Skeletal muscle tissue (tissue), 4 donors: ENCODE measurements around the gene HNF1B. TPM values are rescaled to one million over a fixed set of nuclear protein-coding genes. Genes with fewer than 3 reads are reported as not detected.

Experiments used
- H3K27ac ChIP-seq: one replicate; pipeline ENCODE4 v1.7.0; 2013; ENCODE audit warnings: mild to moderate bottlenecking, low read depth, low read length, inconsistent platforms
- H3K27me3 ChIP-seq, 3 donors: one replicate each; pipeline ENCODE4 v1.7.0; 2013; ENCODE audit warnings: low read length in 3 of 3; ENCODE audit not compliant: control insufficient read depth in 3 of 3, insufficient read depth in 3 of 3
- H3K36me3 ChIP-seq, 3 donors: one replicate each; pipeline ENCODE4 v1.7.0; 2013; ENCODE audit warnings: low read length in 3 of 3; ENCODE audit not compliant: control insufficient read depth in 3 of 3, insufficient read depth in 3 of 3
- H3K4me1 ChIP-seq, 3 donors: one replicate each; pipeline ENCODE4 v1.7.0; 2013; ENCODE audit warnings: low read length in 3 of 3, mild to moderate bottlenecking in 3 of 3; ENCODE audit not compliant: control insufficient read depth in 3 of 3, insufficient read depth in 3 of 3
- H3K4me3 ChIP-seq, 3 donors: one replicate each; pipeline ENCODE4 v1.7.0; 2013; ENCODE audit warnings: low read length in 3 of 3
- H3K9ac ChIP-seq, 3 donors: one replicate each; pipeline ENCODE4 v1.7.0; 2013; ENCODE audit warnings: low read length in 3 of 3, mild to moderate bottlenecking in 3 of 3, moderate library complexity in 2 of 3, low read depth in 1 of 3
- H3K9me3 ChIP-seq, 3 donors: one replicate each; pipeline ENCODE4 v1.7.0; 2013; ENCODE audit warnings: low read length in 3 of 3; ENCODE audit not compliant: control insufficient read depth in 3 of 3
- total RNA-seq: library from RNA; depleted of rRNA; stranded (reverse); fragments of >200 nt; gene quantifications from one replicate; pipeline ENCODE4 v1.2.3, GENCODE V29; 2014
- donor health status: Osteomylitis.

Gene HNF1B
- total RNA-seq, 1 donor from 2014 or later = not detected

DNA sequence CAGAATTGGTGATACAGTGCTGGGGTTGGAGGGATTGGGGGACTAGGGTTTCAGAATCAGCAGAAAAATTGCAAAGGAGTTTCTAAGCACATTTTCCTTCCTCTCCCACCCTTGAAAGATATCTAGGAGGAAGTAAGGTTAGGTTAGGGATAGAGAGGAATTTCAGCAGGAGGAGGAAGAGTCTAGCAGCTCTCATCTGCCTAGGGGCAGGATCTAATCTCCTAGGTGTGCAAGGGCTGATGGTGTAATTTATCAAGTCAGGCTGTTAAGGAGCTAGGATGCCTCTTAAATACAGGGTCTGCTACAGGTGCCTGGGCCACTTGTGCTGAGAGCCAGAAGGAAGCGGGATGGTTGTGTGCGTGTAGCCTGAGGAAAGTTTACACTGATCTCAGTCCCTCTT, 1.8 kb upstream of the HNF1B start:
- Histone ChIP-seq H3K27me3 (peaks cover 65 to 71% (median 69%) of the 10 kb centered on the region in 3 donors), H3K9me3 (no peaks in the 10 kb centered on the region), H3K9ac (no peak overlapping the region), H3K36me3 (no peaks in the 10 kb centered on the region), H3K4me3 (no peak overlapping the region), H3K27ac (no peak overlapping the region), H3K4me1 (peaks cover 18 to 24% (median 23%) of the 10 kb centered on the region in 3 donors)

DNA sequence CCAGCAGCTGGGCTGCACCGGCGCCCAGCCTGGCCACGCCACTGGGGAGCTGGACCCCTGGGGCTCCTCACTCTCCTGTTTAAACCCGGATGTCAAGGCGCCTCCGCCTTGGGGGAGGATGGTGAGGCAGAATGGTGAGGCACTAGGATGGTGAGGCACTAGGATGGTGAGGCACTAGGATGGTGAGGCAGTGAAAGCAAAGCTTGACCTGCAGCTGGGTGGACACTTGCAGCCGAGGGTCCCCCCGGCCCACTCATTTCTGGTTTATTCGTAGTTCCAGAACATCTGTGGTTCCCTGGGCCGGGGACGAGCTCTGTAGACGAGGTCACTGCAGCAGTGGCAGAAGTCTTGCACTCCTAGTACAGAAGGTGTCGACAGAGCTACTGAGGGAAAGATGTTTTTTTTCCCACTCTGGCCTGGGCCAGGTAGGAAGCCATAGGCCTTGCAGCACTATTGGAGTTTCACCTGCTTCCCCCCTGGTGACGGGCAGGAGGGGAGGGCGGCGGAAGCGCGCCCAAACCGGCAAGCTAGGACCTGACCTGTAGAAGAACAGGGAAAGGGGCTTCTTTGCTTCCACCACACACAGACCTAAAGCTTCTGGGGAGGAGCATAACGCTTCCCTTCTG, 1.1 kb upstream of the HNF1B start:
- H3K9me3 ChIP-seq = no peaks in the 10 kb centered on the region
- no peaks in the 10 kb centered on the region for H3K36me3 ChIP-seq
- H3K27ac ChIP-seq = no peak overlapping the region
- H3K27me3 ChIP-seq = peaks cover 70 to 76% (median 75%) of the 10 kb centered on the region in 3 donors
- no peak overlapping the region for H3K9ac ChIP-seq
- H3K4me3 ChIP-seq = no peak overlapping the region
- peaks cover 18 to 24% (median 23%) of the 10 kb centered on the region in 3 donors for H3K4me1 ChIP-seq

DNA sequence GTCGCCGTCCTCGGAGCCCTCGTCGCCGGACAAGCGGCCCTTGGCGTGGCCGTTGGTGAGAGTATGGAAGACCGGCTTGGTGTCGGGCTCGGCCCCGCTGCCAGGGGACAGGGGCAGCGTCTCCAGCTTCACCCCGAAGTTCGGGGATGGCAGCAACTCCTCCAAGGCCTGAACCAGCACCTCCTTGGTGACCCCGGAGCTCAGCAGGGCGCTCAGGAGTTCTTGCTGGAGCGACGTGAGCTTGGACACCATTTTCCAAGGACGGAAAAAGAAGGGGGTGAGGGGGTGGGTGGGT, 279 bp downstream of the HNF1B start:
- Histone ChIP-seq H3K27ac (no peak overlapping the region), H3K4me1 (peaks cover 18 to 24% (median 23%) of the 10 kb centered on the region in 3 donors), H3K9me3 (no peaks in the 10 kb centered on the region), H3K9ac (no peak overlapping the region), H3K27me3 (peaks cover 82 to 88% (median 84%) of the 10 kb centered on the region in 3 donors), H3K36me3 (no peaks in the 10 kb centered on the region), H3K4me3 (no peak overlapping the region)

DNA sequence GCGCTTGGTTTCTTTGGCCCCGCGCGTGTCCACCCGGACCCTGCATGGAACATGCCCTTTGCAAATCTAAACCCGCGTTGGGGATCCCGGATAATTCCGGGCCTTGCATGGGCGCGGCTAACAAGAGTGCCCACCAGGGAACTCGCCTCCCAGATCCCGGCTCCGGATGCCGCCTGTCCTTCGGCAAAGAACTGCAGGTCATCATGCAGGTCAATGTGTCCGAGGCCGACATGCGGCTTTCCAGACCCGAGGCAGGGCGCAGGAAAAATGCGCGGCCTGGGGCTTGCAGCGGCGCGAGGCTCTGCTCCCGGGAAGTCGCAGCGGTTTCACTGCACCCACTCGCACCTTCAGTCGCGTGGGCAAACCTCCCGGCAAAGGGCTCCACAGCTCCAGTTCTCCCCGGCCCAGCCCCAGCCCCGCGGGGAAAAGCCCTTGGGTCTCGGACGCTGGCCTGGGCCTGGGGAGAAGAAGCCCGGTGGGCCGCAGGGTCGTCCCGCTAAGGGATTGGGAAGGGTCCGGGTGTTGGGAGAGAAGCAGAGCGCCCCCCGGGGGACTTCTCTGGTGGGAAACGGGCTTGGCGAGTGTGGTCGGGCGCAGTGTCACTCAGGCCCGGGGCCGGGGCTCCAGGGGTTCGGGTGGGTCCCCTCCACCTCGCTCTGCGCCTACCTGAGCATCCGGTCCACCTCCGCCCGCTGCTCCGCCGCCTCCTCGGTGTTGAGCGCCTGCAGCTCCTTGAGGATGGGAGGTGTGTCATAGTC, 805 bp downstream of the HNF1B start:
- H3K9me3 ChIP-seq = no peaks in the 10 kb centered on the region
- no peak overlapping the region for H3K27ac ChIP-seq
- no peak overlapping the region for H3K9ac ChIP-seq
- H3K36me3 ChIP-seq = no peaks in the 10 kb centered on the region
- H3K4me1 ChIP-seq = peaks cover 18 to 24% (median 23%) of the 10 kb centered on the region in 3 donors
- H3K27me3 ChIP-seq = peaks cover 84 to 89% (median 87%) of the 10 kb centered on the region in 3 donors
- H3K4me3 ChIP-seq = peak overlapping the region in 2 of 3 donors; percentile 27 to 29

DNA sequence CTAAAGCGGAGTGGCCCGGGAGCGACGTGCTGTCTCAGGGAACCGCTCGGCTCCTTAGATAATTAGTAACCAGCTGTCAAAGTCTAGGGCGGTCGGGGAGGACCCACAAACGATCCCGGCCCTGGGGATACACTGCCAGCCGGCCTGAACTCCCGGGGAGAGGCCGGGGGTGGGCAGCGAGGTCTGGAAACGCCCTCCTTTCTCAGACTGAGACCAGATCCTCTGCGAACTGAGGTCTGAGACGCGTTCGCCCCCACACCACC, 1.3 kb downstream of the HNF1B start:
- Histone ChIP-seq H3K27ac (no peak overlapping the region), H3K36me3 (no peaks in the 10 kb centered on the region), H3K27me3 (peaks cover 87 to 92% (median 92%) of the 10 kb centered on the region in 3 donors), H3K4me1 (peaks cover 18 to 24% (median 23%) of the 10 kb centered on the region in 3 donors), H3K9ac (no peak overlapping the region), H3K4me3 (peak overlapping the region; percentile 27 to 38 (median 29)), H3K9me3 (no peaks in the 10 kb centered on the region)

DNA sequence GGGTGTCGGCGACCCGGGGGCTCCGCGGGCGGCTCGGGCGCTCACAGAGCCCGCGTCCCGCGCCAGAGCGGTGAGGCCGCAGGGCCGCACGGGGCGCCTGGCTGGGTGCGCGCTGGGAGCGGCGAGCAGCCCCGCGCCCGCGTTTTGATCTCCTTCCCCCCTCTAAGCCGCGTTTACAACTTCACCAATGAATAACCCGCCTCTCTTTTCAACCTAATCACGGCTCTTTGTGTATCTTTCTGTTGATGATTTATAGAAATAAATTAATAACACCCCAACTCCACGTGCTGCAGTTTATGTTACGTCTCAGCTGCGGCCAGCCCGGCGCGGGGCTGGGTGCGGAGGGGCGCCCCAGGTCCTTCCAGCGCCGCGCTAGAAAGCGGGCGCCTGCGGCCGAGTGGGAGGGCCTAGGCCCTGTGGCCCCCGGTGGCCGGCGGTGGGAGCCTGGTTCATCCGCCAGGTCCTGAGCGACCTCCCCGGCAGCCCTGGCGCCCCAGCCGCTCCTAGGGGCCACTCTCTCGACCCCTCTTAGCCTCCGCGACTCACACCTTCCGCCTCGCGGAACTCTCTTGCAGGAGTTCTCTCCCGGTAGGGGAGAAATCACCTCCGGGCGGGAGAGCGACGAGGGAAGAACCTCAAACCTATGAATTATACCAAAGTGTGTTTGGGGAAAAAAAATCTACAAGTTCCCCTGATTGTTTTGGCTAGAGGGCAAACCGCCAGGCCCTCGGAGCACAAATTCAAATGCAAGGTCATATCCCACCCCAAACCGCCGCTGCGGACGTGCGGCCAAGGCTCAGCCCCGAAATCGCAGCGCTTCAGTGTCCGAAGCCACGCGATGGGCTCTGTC, 1.9 kb downstream of the HNF1B start:
- Histone ChIP-seq H3K9ac (peak overlapping the region in 1 of 3 donors; percentile 25), H3K36me3 (no peaks in the 10 kb centered on the region), H3K9me3 (no peaks in the 10 kb centered on the region), H3K27me3 (peaks cover 88 to 92% (median 89%) of the 10 kb centered on the region in 3 donors), H3K4me3 (peak overlapping the region; percentile 27 to 38 (median 29)), H3K4me1 (peaks cover 18 to 24% (median 23%) of the 10 kb centered on the region in 3 donors), H3K27ac (no peak overlapping the region)

DNA sequence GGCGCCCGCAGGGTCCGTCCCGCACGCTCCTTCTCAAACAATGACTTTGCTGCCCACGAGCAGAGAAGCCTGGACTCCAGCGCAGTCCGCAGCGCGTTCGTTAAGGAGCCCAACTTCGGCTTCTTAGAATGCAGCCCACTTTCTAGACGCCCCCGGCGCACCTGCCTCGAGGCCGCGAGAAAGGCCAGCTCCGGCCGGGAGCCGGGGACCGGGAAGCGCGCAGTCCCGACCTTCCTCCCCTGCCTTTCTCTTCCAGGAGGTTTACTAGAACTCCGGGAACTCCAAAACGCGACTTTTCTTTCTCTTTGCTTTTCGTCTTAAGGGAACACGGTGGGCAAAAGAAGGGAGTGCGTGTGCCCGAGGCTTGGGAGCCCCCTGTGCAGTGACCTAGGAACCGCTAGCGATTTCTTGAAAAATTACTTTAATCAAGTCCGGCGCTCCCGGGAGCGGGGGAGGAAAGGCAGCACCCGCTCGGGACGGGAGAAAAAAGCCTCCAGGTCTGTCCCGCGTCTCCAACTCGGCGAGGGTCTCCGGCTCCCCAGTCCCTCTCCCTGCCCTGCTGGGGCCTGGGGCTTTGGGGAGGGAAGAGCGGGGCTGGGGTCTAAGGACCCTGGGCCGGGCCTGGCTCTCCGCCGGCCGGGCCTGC, 2.6 kb downstream of the HNF1B start:
- peaks cover 18 to 24% (median 23%) of the 10 kb centered on the region in 3 donors for H3K4me1 ChIP-seq
- H3K27ac ChIP-seq = no peak overlapping the region
- peak overlapping the region; percentile 48 to 63 (median 51) for H3K4me3 ChIP-seq
- no peaks in the 10 kb centered on the region for H3K36me3 ChIP-seq
- peak overlapping the region in 1 of 3 donors; percentile 25 for H3K9ac ChIP-seq
- H3K27me3 ChIP-seq = peaks cover 84 to 91% (median 89%) of the 10 kb centered on the region in 3 donors
- H3K9me3 ChIP-seq = no peaks in the 10 kb centered on the region

DNA sequence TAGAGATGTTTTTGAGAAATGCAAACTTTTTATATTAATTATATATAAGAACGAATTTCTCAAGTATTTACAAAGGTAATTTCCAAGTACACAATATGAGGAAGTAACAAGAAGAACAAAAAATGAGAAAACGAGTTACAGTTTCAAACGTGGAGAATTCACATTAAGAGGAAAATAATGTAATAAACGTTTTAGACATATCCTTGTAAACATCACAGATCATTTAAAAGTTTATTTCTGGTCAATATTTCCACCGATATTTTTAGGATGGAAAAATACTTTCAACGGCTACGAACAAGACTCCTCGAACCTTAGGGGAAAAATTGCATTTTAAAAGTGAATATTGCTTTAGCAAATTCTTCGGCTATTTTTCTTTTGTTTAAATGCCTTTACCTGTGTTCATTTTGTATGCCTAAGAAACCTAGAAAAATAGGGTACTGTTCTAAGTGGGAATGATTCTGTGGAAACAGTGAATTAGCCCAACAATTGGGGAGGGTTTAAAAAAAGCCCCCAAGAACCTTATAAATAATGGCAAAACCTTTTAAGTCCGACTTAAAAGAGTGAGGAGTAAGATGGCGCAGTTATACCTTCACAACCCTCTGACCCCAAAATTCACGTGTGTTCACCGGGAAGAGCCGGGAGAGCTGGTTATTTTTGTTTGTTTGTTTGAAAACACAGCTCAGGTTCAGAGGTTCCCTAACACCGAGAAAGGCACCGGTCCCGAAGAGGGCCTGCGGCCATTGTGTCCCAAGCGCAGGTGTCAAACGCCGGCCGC, 3.3 kb downstream of the HNF1B start:
- H3K4me3 ChIP-seq = peak overlapping the region; percentile 48 to 63 (median 51)
- peaks cover 83 to 89% (median 88%) of the 10 kb centered on the region in 3 donors for H3K27me3 ChIP-seq
- H3K9ac ChIP-seq = peak overlapping the region in 1 of 3 donors; percentile 25
- no peaks in the 10 kb centered on the region for H3K9me3 ChIP-seq
- peaks cover 18 to 24% (median 23%) of the 10 kb centered on the region in 3 donors for H3K4me1 ChIP-seq
- H3K27ac ChIP-seq = no peak overlapping the region
- H3K36me3 ChIP-seq = no peaks in the 10 kb centered on the region

DNA sequence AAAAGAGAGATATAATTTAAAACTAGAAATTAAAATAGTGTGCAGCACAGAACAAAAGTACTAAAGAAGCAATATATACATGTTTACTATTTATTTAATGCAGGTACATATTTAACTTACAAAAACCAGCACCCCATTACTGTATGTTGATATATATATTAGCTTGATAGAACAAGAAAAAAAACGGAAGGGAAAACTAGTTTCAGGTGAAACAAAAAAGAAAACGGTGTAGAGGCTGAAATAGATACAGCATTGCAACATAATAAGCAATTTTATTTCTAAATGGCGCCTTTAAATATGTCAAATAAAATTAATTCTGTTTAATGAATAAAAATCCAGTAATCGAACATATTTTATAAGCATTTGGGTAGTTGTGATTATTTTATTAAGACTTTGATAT, 3.9 kb downstream of the HNF1B start:
- H3K9me3 ChIP-seq = no peaks in the 10 kb centered on the region
- H3K27me3 ChIP-seq = peaks cover 84 to 89% (median 87%) of the 10 kb centered on the region in 3 donors
- peaks cover 18 to 24% (median 23%) of the 10 kb centered on the region in 3 donors for H3K4me1 ChIP-seq
- no peak overlapping the region for H3K4me3 ChIP-seq
- H3K27ac ChIP-seq = no peak overlapping the region
- H3K9ac ChIP-seq = no peak overlapping the region
- H3K36me3 ChIP-seq = no peaks in the 10 kb centered on the region
